H1 (cell line): ENCODE results near the gene DDR1. TPM values are rescaled to one million over a fixed set of nuclear protein-coding genes. Genes with fewer than 3 reads are reported as not detected.

ENCODE experiments used
- CTCF ChIA-PET: fragments of 300-600 bp; sonication (Branson Sonifier 250); formaldehyde crosslinking; loops from one replicate; lab custom pipeline; 2021; ENCODE audit not compliant: partially characterized antibody; lab: Charles Lee
- POLR2A ChIA-PET: fragments of 300-600 bp; sonication (Branson Sonifier 250); formaldehyde crosslinking; loops from one replicate; lab custom pipeline; 2021; ENCODE audit warnings: inconsistent platforms; ENCODE audit not compliant: partially characterized antibody; lab: Charles Lee
- DNase-seq, 2 experiments: peaks; one replicate each; pipeline versions ENCODE4 v3.0.0 to v3.0.0-alpha.2; 2010 to 2022; ENCODE audit warnings: low spot score in 2 of 2, low read depth in 1 of 2, mixed read lengths in 1 of 2
- FAIRE-seq: peaks from 2 replicates; lab custom pipeline; 2011; peaks lifted over from hg19 to GRCh38; lab: Jason Lieb, UNC
- H2AFZ ChIP-seq: 2 replicates; pipeline ENCODE4 v1.8.1; 2012; ENCODE audit warnings: low read length, inconsistent platforms
- H2AK5ac ChIP-seq: 2 replicates; pipeline ENCODE4 v1.6.1; 2013; ENCODE audit warnings: low read depth, low read length
- H2BK120ac ChIP-seq: replicated peaks from 2 replicates; pipeline ENCODE3; 2013; ENCODE audit warnings: low read depth, low read length, inconsistent platforms
- H2BK12ac ChIP-seq: 2 replicates; pipeline ENCODE4 v1.6.1; 2013; ENCODE audit warnings: low read depth, low read length
- H2BK15ac ChIP-seq: 2 replicates; pipeline ENCODE4 v1.6.1; 2013; ENCODE audit warnings: low read length
- H2BK20ac ChIP-seq: 2 replicates; pipeline ENCODE4 v1.6.1; 2013; ENCODE audit warnings: low read length
- H2BK5ac ChIP-seq: 2 replicates; pipeline ENCODE4 v1.6.1; 2013; ENCODE audit warnings: low read depth, low read length
- H3K14ac ChIP-seq: 2 replicates; pipeline ENCODE4 v1.6.1; 2013; ENCODE audit warnings: inconsistent platforms; ENCODE audit not compliant: insufficient read length
- H3K18ac ChIP-seq: 2 replicates; pipeline ENCODE4 v1.6.1; 2013; ENCODE audit warnings: low read length; ENCODE audit errors: extremely low read depth
- H3K23ac ChIP-seq: 2 replicates; pipeline ENCODE4 v1.6.1; 2013; ENCODE audit warnings: inconsistent platforms; ENCODE audit not compliant: insufficient read length
- H3K23me2 ChIP-seq: 2 replicates; pipeline ENCODE4 v1.6.1; 2013; ENCODE audit warnings: low read depth, low read length
- H3K27ac ChIP-seq: 2 replicates; pipeline ENCODE4 v1.6.1; 2011; ENCODE audit warnings: low read depth, low read length, inconsistent platforms
- H3K27me3 ChIP-seq, 4 experiments: replicated peaks in 1 of 4; 1 replicate in 1 of 4; 2 replicates in 3 of 4; pipeline versions ENCODE4 v1.6.1 to v1.8.1; 2011 to 2013; ENCODE audit warnings: low read length in 3 of 4, mild to moderate bottlenecking in 3 of 4, inconsistent platforms in 2 of 4, mixed read lengths in 2 of 4, moderate library complexity in 1 of 4; ENCODE audit not compliant: control insufficient read depth in 3 of 4, insufficient read depth in 3 of 4; ENCODE audit errors: extremely low read depth in 1 of 4
- H3K36me3 ChIP-seq, 4 experiments: 2 replicates each; pipeline versions ENCODE4 v1.6.1 to v1.8.1; 2011 to 2013; ENCODE audit warnings: mild to moderate bottlenecking in 4 of 4, low read length in 3 of 4, moderate library complexity in 2 of 4, control low read depth in 1 of 4, inconsistent platforms in 1 of 4; ENCODE audit not compliant: insufficient read depth in 4 of 4, control insufficient read depth in 2 of 4
- H3K4ac ChIP-seq: replicated peaks from 2 replicates; pipeline ENCODE3; 2013; ENCODE audit warnings: low read length, low read depth, mixed read lengths, inconsistent platforms; ENCODE audit not compliant: insufficient read length
- H3K4me1 ChIP-seq, 4 experiments: replicated peaks in 1 of 4; 1 replicate in 1 of 4; 2 replicates in 3 of 4; pipeline versions ENCODE4 v1.6.1 to v1.8.1; 2011 to 2013; ENCODE audit warnings: low read length in 3 of 4, inconsistent platforms in 2 of 4, mixed read lengths in 1 of 4; ENCODE audit not compliant: insufficient read depth in 4 of 4, control insufficient read depth in 3 of 4
- H3K4me2 ChIP-seq, 2 experiments: 2 replicates each; pipeline versions ENCODE4 v1.6.1 to v1.8.1; 2011 to 2013; ENCODE audit warnings: low read depth in 2 of 2, low read length in 2 of 2, control low read depth in 1 of 2, inconsistent platforms in 1 of 2, mild to moderate bottlenecking in 1 of 2; ENCODE audit not compliant: insufficient read depth in 1 of 2
- H3K4me3 ChIP-seq, 4 experiments: fragments of 200-600, 300-600 bp in 1 of 4; sonication (generic), shearing (Covaris generic), sonication (Bioruptor Twin) in 1 of 4; 2 replicates each; pipeline versions ENCODE4 v1.5.1 to v1.8.1; 2011 to 2016; ENCODE audit warnings: low read length in 4 of 4, low read depth in 3 of 4, control low read depth in 2 of 4, inconsistent platforms in 2 of 4, mild to moderate bottlenecking in 2 of 4, mixed read lengths in 1 of 4, moderate library complexity in 1 of 4; ENCODE audit not compliant: insufficient read depth in 2 of 4; ENCODE audit errors: extremely low read depth in 1 of 4
- H3K56ac ChIP-seq: replicated peaks from 2 replicates; pipeline ENCODE3; 2013; ENCODE audit warnings: low read depth, mild to moderate bottlenecking, mixed read lengths, low read length, inconsistent platforms; ENCODE audit not compliant: insufficient read length
- H3K79me1 ChIP-seq: 2 replicates; pipeline ENCODE4 v1.6.1; 2013; ENCODE audit warnings: low read depth, low read length, control low read depth
- H3K79me2 ChIP-seq, 2 experiments: 2 replicates each; pipeline versions ENCODE4 v1.6.1 to v1.8.1; 2012 to 2013; ENCODE audit warnings: low read length in 2 of 2, mild to moderate bottlenecking in 2 of 2, inconsistent platforms in 1 of 2; ENCODE audit not compliant: insufficient read depth in 2 of 2, control insufficient read depth in 1 of 2
- H3K9ac ChIP-seq, 4 experiments: replicated peaks in 1 of 4; 1 replicate in 1 of 4; 2 replicates in 3 of 4; pipeline versions ENCODE4 v1.6.1 to v1.8.1; 2011 to 2013; ENCODE audit warnings: low read depth in 3 of 4, low read length in 3 of 4, control low read depth in 2 of 4, mild to moderate bottlenecking in 2 of 4, moderate library complexity in 2 of 4, inconsistent platforms in 1 of 4; ENCODE audit errors: extremely low read depth in 1 of 4
- H3K9me3 ChIP-seq, 2 experiments: 2 replicates each; pipeline versions ENCODE4 v1.6.1 to v1.8.1; 2012 to 2013; ENCODE audit warnings: mild to moderate bottlenecking in 2 of 2, moderate library complexity in 2 of 2, control low read depth in 1 of 2, inconsistent platforms in 1 of 2, low read depth in 1 of 2, low read length in 1 of 2, mixed read lengths in 1 of 2; ENCODE audit not compliant: insufficient read depth in 2 of 2
- H4K20me1 ChIP-seq, 2 experiments: replicated peaks in 1 of 2; 2 replicates each; pipeline versions ENCODE3 to v1.8.1; 2011 to 2013; ENCODE audit warnings: inconsistent platforms in 2 of 2, low read length in 2 of 2, mild to moderate bottlenecking in 1 of 2; ENCODE audit not compliant: insufficient read depth in 2 of 2, control insufficient read depth in 1 of 2
- H4K5ac ChIP-seq: 2 replicates; pipeline ENCODE4 v1.6.1; 2013; ENCODE audit warnings: low read length, low read depth, mixed read lengths, inconsistent platforms; ENCODE audit not compliant: insufficient read length
- H4K8ac ChIP-seq: 2 replicates; pipeline ENCODE4 v1.8.0; 2013; ENCODE audit warnings: mild to moderate bottlenecking, moderate library complexity, low read length, inconsistent platforms; ENCODE audit not compliant: insufficient read depth; ENCODE audit errors: extremely low read depth
- H4K91ac ChIP-seq: replicated peaks from 2 replicates; pipeline ENCODE3; 2013; ENCODE audit warnings: low read length, mixed read lengths, inconsistent platforms; ENCODE audit not compliant: insufficient read length
- GTF2F1 ChIP-seq: IDR thresholded peaks from 2 replicates; pipeline ENCODE4 v1.6.1; 2012; ENCODE audit warnings: low read depth, low read length, improper control_type of control experiment, borderline replicate concordance
- HDAC2 ChIP-seq, 2 experiments: fragments of 300-600 bp in 1 of 2; sonication (generic) in 1 of 2; IDR thresholded peaks; 2 replicates each; pipeline ENCODE4 v1.6.1; 2011 to 2012; ENCODE audit warnings: low read depth in 2 of 2, low read length in 2 of 2, mild to moderate bottlenecking in 2 of 2, moderate library complexity in 2 of 2, borderline replicate concordance in 1 of 2, inconsistent platforms in 1 of 2
- HDAC6 ChIP-seq: IDR thresholded peaks from one replicate; pipeline ENCODE4 v1.7.1; 2012; ENCODE audit warnings: low read depth, mild to moderate bottlenecking, inconsistent platforms, low read length, moderate library complexity
- POLR2A ChIP-seq, 2 experiments: IDR thresholded peaks; 1 replicate in 1 of 2; 2 replicates in 1 of 2; pipeline ENCODE4 v1.6.1; 2011; ENCODE audit warnings: low read depth in 2 of 2, low read length in 2 of 2, mild to moderate bottlenecking in 2 of 2; ENCODE audit errors: control extremely low read depth in 1 of 2
- RAD21 ChIP-seq, 2 experiments: IDR thresholded peaks in 1 of 2; conservative IDR thresholded peaks in 1 of 2; 2 replicates each; pipeline ENCODE4 v1.6.1; 2011; ENCODE audit warnings: low read depth in 2 of 2, low read length in 2 of 2, improper control_type of control experiment in 1 of 2, inconsistent platforms in 1 of 2, mild to moderate bottlenecking in 1 of 2, moderate library complexity in 1 of 2
- SP4 ChIP-seq: IDR thresholded peaks from 2 replicates; pipeline ENCODE4 v1.6.1; 2012; ENCODE audit warnings: low read length, inconsistent platforms
- TBP ChIP-seq: IDR thresholded peaks from 2 replicates; pipeline ENCODE4 v1.6.1; 2011; ENCODE audit warnings: low read depth, low read length, improper control_type of control experiment
- TEAD4 ChIP-seq: IDR thresholded peaks from 2 replicates; pipeline ENCODE4 v1.6.1; 2012; ENCODE audit warnings: low read depth, low read length, inconsistent platforms, mixed read lengths
- WGBS, 2 experiments: shearing (Covaris generic) in 1 of 2; methylation state at CpG; one replicate each; pipeline versions ENCODE4 v1.1.6 to v1.1.7; 2013 to 2015; ENCODE audit warnings: low lambda C conversion rate in 2 of 2, mixed read lengths in 2 of 2, inconsistent platforms in 1 of 2, low coverage in 1 of 2, missing lambda C conversion rate in 1 of 2; ENCODE audit not compliant: insufficient replicate concordance in 2 of 2, insufficient coverage in 1 of 2, insufficient read length in 1 of 2; ENCODE audit errors: extremely low coverage in 1 of 2, missing lambda C conversion rate in 1 of 2; 5-methylcytosine and 5-hydroxymethylcytosine counted together
- polyA plus RNA-seq, 7 experiments: library from polyadenylated mRNA; depleted of rRNA in 3 of 7; stranded (reverse) in 5 of 7; unstranded in 2 of 7; fragments of >200 nt in 5 of 7; fragments of 200-250 nt in 2 of 7; gene quantifications; 1 replicate in 5 of 7; 2 replicates in 1 of 7; 4 replicates in 1 of 7; pipeline versions ENCODE4 v1.2.1 to v1.2.3, GENCODE V29; 2011 to 2013; ENCODE audit warnings: missing spikeins in 2 of 7, mixed read lengths in 2 of 7
- total RNA-seq: library from RNA; stranded (reverse); fragmentation: NEBNext Ultra II Directional; extraction: Animal tissue kit (Norgen Biotek cat#: 25700); gene quantifications from 2 replicates; pipeline ENCODE4 v1.2.1, GENCODE V29; 2021
- TF ChIP-seq, protein P1 (sequence below): IDR thresholded peaks from 2 replicates; pipeline ENCODE4 v1.6.1; 2012; ENCODE audit warnings: low read length, inconsistent platforms
- TF ChIP-seq, protein P2 (sequence below): IDR thresholded peaks from 2 replicates; pipeline ENCODE4 v1.6.1; 2012; ENCODE audit warnings: inconsistent platforms

DDR1 gene
- total and polyA plus RNA-seq, 2 of the 8 experiments (the other 6 are each of a cell fraction or from before 2014, with no cell fraction given) = 99.4 to 181 TPM

DNA sequence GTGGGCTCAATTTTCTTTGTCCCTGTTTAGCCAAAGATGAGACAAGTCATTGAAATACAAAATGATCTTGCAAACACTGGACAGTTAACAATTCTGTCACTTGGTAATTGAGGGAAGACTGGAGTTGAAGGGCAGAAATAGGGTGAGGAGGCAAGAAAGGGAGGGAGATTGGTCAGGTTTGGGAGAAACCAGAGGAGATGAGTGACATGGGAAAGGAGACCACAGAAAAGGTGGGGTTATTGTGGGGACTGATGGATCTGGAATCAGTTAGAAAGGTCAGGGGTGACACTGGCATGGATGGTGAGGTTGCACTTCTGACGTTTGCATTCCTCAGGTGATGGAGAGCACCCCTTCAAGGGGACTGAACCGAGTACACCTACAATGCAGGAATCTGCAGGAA, 24.4 kb downstream of the DDR1 start:
- no peak overlapping the region for H2BK15ac ChIP-seq
- peak overlapping the region in 2 of 4 experiments; percentile 72 to 97; a peak in 2 of 7 replicates for H3K9ac ChIP-seq
- POLR2A ChIA-PET = interaction anchor here (1.2 to 3.1 kb wide), 7 partner anchors 12 to 182 kb away, joined by 3 to 9 read pairs (median 6); partner anchors contain the start of gene DDR1
- H3K27me3 ChIP-seq = no peaks in the 10 kb centered on the region
- no peak overlapping the region for H3K4ac ChIP-seq
- H2BK5ac ChIP-seq = 0 out of 2 replicates have a peak overlapping the region, but pooled peaks have one; percentile 16
- H3K23ac ChIP-seq = no peak overlapping the region
- H3K36me3 ChIP-seq = peaks cover 4 to 8% (median 5%) of the 10 kb centered on the region in 4 experiments; a peak in 5 of 8 replicates
- no peak overlapping the region for H4K8ac ChIP-seq
- FAIRE-seq = no peak
- no peak overlapping the region for H2AK5ac ChIP-seq
- H4K91ac ChIP-seq = no peak overlapping the region
- H3K18ac ChIP-seq = no peak overlapping the region
- no peak overlapping the region for H3K56ac ChIP-seq
- H4K5ac ChIP-seq = no peak overlapping the region
- CTCF ChIA-PET = interaction anchor here (0.5 to 9.6 kb wide), 5 partner anchors 10 to 186 kb away, joined by 3 to 98 read pairs (median 5); no protein-coding TSS in a partner anchor
- H3K4me2 ChIP-seq = peak overlapping the region; percentile 72 to 97
- no peak overlapping the region for H2BK12ac ChIP-seq
- H2BK20ac ChIP-seq = no peak overlapping the region
- no peak overlapping the region for H3K14ac ChIP-seq
- H2BK120ac ChIP-seq = no peak overlapping the region
- peaks cover 0 to 2% of the 10 kb centered on the region in 2 experiments for H4K20me1 ChIP-seq
- H3K23me2 ChIP-seq = peaks cover 7% of the 10 kb centered on the region
- no peaks in the 10 kb centered on the region for H3K9me3 ChIP-seq
- no peak overlapping the region for H3K27ac ChIP-seq
- 0 out of 2 replicates have a peak, but pooled peaks cover 2% of the 10 kb centered on the region for H3K79me1 ChIP-seq
- H2AFZ ChIP-seq = no peak overlapping the region
- peak overlapping the region; percentile 83 to 98 (median 98) for H3K4me3 ChIP-seq
- peaks cover 0 to 13% of the 10 kb centered on the region in 2 experiments; a peak in 2 of 4 replicates for H3K79me2 ChIP-seq
- WGBS, 2 experiments = 50% methylated on average over 2 of the region's 2 CpGs; no CpG with 5 or more reads in 1 of the 2 experiments
- no peak for DNase-seq
- peaks cover 0 to 8% (median 3%) of the 10 kb centered on the region in 4 experiments; a peak in 4 of 7 replicates for H3K4me1 ChIP-seq
- no peak for TF ChIP-seq GTF2F1
- TF ChIP-seq, protein P1, sequence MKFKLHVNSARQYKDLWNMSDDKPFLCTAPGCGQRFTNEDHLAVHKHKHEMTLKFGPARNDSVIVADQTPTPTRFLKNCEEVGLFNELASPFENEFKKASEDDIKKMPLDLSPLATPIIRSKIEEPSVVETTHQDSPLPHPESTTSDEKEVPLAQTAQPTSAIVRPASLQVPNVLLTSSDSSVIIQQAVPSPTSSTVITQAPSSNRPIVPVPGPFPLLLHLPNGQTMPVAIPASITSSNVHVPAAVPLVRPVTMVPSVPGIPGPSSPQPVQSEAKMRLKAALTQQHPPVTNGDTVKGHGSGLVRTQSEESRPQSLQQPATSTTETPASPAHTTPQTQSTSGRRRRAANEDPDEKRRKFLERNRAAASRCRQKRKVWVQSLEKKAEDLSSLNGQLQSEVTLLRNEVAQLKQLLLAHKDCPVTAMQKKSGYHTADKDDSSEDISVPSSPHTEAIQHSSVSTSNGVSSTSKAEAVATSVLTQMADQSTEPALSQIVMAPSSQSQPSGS = no peak
- no peak for TF ChIP-seq HDAC6
- TF ChIP-seq, protein P2, sequence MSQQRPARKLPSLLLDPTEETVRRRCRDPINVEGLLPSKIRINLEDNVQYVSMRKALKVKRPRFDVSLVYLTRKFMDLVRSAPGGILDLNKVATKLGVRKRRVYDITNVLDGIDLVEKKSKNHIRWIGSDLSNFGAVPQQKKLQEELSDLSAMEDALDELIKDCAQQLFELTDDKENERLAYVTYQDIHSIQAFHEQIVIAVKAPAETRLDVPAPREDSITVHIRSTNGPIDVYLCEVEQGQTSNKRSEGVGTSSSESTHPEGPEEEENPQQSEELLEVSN = no peak
- TF ChIP-seq TBP = no peak
- no peak for TF ChIP-seq POLR2A (IDR thresholded peaks at IDR 0.05; ENCODE audit: control extremely low read depth in 1 of 2, low read depth in 2 of 2, low read length in 2 of 2)
- no peak for TF ChIP-seq TEAD4
- no peak for TF ChIP-seq SP4
- TF ChIP-seq HDAC2 (IDR thresholded peaks at IDR 0.05; ENCODE audit: borderline replicate concordance in 1 of 2, low read depth in 2 of 2, low read length in 2 of 2) = no peak
- TF ChIP-seq RAD21 (IDR thresholded peaks at IDR 0.05 in 1 of 2, conservative IDR thresholded peaks at IDR 0.05 in 1 of 2; ENCODE audit: low read depth in 2 of 2, low read length in 2 of 2) = no peak
